Testis (tissue), 3 donors: Measurements from ENCODE around the gene GDNF. TPM values are rescaled to one million over a fixed set of nuclear protein-coding genes. Genes with fewer than 3 reads are reported as not detected.
A peak's percentile ranks its signal among the peaks of the same experiment; 100 is the strongest.

ENCODE experiments used
- DNase-seq: peaks from one replicate; pipeline ENCODE4 v3.0.0-alpha.2; 2019
- H3K27ac ChIP-seq, 2 donors: fragments of 200-600 bp; sonication (generic); one replicate each; pipeline ENCODE4 v1.5.1; 2019
- H3K27me3 ChIP-seq: fragments of 200-600 bp; sonication (generic); one replicate; pipeline ENCODE4 v1.5.1; 2019
- H3K36me3 ChIP-seq: fragments of 200-600 bp; sonication (generic); one replicate; pipeline ENCODE4 v1.5.1; 2017; ENCODE audit warnings: low read depth; ENCODE audit errors: missing control alignments
- H3K4me1 ChIP-seq: fragments of 200-600 bp; sonication (generic); one replicate; pipeline ENCODE4 v1.5.1; 2019
- H3K4me3 ChIP-seq, 2 donors: fragments of 200-600 bp; sonication (generic); one replicate each; pipeline ENCODE4 v1.5.1; 2017 to 2019
- H3K9me3 ChIP-seq: fragments of 200-600 bp; sonication (generic); one replicate; pipeline ENCODE4 v1.5.1; 2017
- CTCF ChIP-seq, 3 experiments: fragments of 450-650 bp in 2 of 3; fragments of 200-600 bp in 1 of 3; sonication (generic) in 1 of 3; IDR thresholded peaks; one replicate each; pipeline ENCODE4 v1.5.1; 2016 to 2019; ENCODE audit warnings: antibody characterized with exemption in 3 of 3, mild to moderate bottlenecking in 2 of 3, moderate library complexity in 1 of 3
- POLR2A ChIP-seq: fragments of 450-650 bp; IDR thresholded peaks from one replicate; pipeline ENCODE4 v1.6.1; 2017; ENCODE audit warnings: antibody characterized with exemption, mild to moderate bottlenecking, moderate library complexity
- WGBS, 2 donors: methylation state at CpG; one replicate each; pipeline ENCODE4 v1.1.5; 2018; 5-methylcytosine and 5-hydroxymethylcytosine counted together
- intact Hi-C: fragments of 100-400 bp; cut with DNase I; formaldehyde crosslinking; loops from one replicate; pipeline ENCODE4 v1.15.1; 2023; ENCODE audit warnings: low total_unique reads
- polyA plus RNA-seq: library from polyadenylated mRNA; stranded (reverse); fragments of 350-450 nt; fragmentation: Illumina TruSeq; extraction: RNeasy Lipid Tissue Mini Kit (QIAGEN cat#74804); gene quantifications from one replicate; pipeline ENCODE4 v1.2.3, GENCODE V29; 2014; ENCODE audit warnings: low read depth, low replicate concordance; ENCODE audit not compliant: insufficient read depth
- total RNA-seq, 2 donors: library from RNA; depleted of rRNA; stranded (reverse); fragments of >200 nt; gene quantifications; one replicate each; pipeline ENCODE4 v1.2.3, GENCODE V29; 2016

The GDNF gene
- total and polyA plus RNA-seq, 3 donors from 2014 or later: 0.37 to 0.71 (median 0.49) TPM

- intact Hi-C loops: loop anchor here (5.0 kb wide), 1 partner anchor 354 kb away; no protein-coding TSS in a partner anchor
- peak; percentile 35 for DNase-seq
- Histone ChIP-seq H3K27me3 (no peaks in the 10 kb centered on the region), H3K4me3 (peak overlapping the region in 1 of 2 donors; percentile 64), H3K27ac (no peak overlapping the region), H3K36me3 (no peaks in the 10 kb centered on the region), H3K9me3 (no peaks in the 10 kb centered on the region), H3K4me1 (peaks cover 13% of the 10 kb centered on the region)
- 3 to 6% methylated on average over 38 to 47 of the region's 47 CpGs for WGBS, 2 donors
- no peak for TF ChIP-seq POLR2A
- TF ChIP-seq CTCF (IDR thresholded peaks at IDR 0.05): no peak
Measured at GRCh38 chr5:37838152-37838932, 1.5 kb downstream of the GDNF start.

- TF ChIP-seq POLR2A (no peak), CTCF (IDR thresholded peaks at IDR 0.05) (peak; percentile 21 to 69 (median 64))
- peak overlapping the region; percentile 36 to 64 for H3K4me3 ChIP-seq
- no peak overlapping the region for H3K27ac ChIP-seq
- no peaks in the 10 kb centered on the region for H3K36me3 ChIP-seq
- peaks cover 13% of the 10 kb centered on the region for H3K4me1 ChIP-seq
- intact Hi-C loops: loop anchor here (5.0 kb wide), 1 partner anchor 355 kb away; no protein-coding TSS in a partner anchor
- H3K9me3 ChIP-seq: no peaks in the 10 kb centered on the region
- peak; percentile 81 for DNase-seq
- H3K27me3 ChIP-seq: no peaks in the 10 kb centered on the region
- 2 to 4% methylated on average over 19 to 38 of the region's 38 CpGs for WGBS, 2 donors
Measured at GRCh38 chr5:37837414-37838032, 2.3 kb downstream of the GDNF start.

- Histone ChIP-seq H3K36me3 (no peaks in the 10 kb centered on the region), H3K27me3 (no peaks in the 10 kb centered on the region), H3K4me3 (peak overlapping the region; percentile 36 to 64), H3K4me1 (peaks cover 13% of the 10 kb centered on the region), H3K27ac (no peak overlapping the region), H3K9me3 (no peaks in the 10 kb centered on the region)
- intact Hi-C loops: loop anchor here (5.0 kb wide), 1 partner anchor 355 kb away; no protein-coding TSS in a partner anchor
- TF ChIP-seq POLR2A: no peak
- TF ChIP-seq CTCF (IDR thresholded peaks at IDR 0.05): no peak
- 1 to 2% methylated on average over 57 to 65 of the region's 65 CpGs for WGBS, 2 donors
- no peak for DNase-seq
Measured at GRCh38 chr5:37836592-37837413, 3.0 kb downstream of the GDNF start.

- Histone ChIP-seq H3K27me3 (no peaks in the 10 kb centered on the region), H3K4me1 (peaks cover 13% of the 10 kb centered on the region), H3K36me3 (no peaks in the 10 kb centered on the region), H3K4me3 (peak overlapping the region; percentile 36 to 64), H3K9me3 (no peaks in the 10 kb centered on the region), H3K27ac (no peak overlapping the region)
- intact Hi-C loops: loop anchor here (5.0 kb wide), 1 partner anchor 356 kb away; no protein-coding TSS in a partner anchor
- DNase-seq: no peak
- TF ChIP-seq CTCF (IDR thresholded peaks at IDR 0.05): no peak
- WGBS, 2 donors: 14% methylated on average over 16 of the region's 16 CpGs; no CpG with 5 or more reads in 1 of the 2 donors
Measured at GRCh38 chr5:37836235-37836591, 3.6 kb downstream of the GDNF start.
